Erythroblast (primary cell): ENCODE data around the gene KCTD14.

Experiments
- GATA1 ChIP-seq: IDR thresholded peaks from 2 replicates; pipeline ENCODE4 v1.6.1; 2011; ENCODE audit warnings: low read depth, mild to moderate bottlenecking, control low read depth, low read length, moderate library complexity
- POLR2A ChIP-seq: IDR thresholded peaks from 2 replicates; pipeline ENCODE4 v1.6.1; 2011; ENCODE audit warnings: mild to moderate bottlenecking, low read length

GRCh38 chr11:78021611-78022010 lies 1.5 kb downstream of the KCTD14 start:
- no peak for TF ChIP-seq POLR2A
- TF ChIP-seq GATA1 = no peak
